ENCODE results near the gene LRMDA.

LRMDA gene

DNA sequence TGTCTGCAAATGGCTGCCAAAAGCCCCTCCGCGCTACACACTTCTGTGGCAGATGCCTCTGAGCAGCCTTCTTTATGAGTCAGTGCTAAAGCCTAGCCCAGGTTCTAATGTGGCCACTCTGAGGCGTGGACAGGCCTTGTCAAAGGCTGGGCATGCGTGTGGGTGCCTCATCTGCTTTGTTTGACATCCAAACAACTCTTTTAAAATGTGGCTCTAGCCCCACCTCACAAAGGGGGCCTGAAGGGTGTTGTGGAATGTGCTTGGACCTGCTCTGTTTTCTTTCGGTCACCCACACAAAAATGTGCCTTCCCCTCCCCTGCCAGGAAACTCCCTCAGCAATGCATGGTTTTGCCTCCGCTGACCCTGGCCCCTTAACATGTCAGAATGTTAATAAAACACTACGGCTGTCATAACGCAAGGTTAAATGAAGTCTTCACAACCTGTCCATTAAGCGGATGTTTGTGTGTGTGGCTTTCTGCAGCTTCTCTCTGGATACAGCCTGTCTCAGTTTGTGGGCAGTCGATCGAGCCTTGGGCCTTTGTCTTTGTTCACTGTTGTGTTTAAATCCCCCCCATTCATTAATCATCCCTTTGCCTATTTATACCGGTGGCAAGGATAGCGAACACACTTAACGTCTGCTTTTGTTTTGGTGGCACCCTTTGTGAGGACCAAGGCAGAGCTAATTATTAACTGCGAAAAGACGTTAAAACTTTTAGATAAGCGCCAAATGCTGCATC lies 718.9 kb downstream of the LRMDA start:
- Histone ChIP-seq H3K9ac (no peak overlapping the region), H3K27me3 (ENCODE audit: insufficient read depth, low read depth) (no peaks in the 10 kb centered on the region), H2AFZ (ENCODE audit: low read depth) (no peak overlapping the region), H3K36me3 (ENCODE audit: insufficient read depth) (no peaks in the 10 kb centered on the region), H3K4me3 (IDR thresholded peaks at IDR 0.05; ENCODE audit: insufficient read depth, low read depth, low read length) (no peak overlapping the region), H3K4me1 (ENCODE audit: low read depth, poor library complexity, severe bottlenecking) (no peaks in the 10 kb centered on the region), H3K27ac (no peak overlapping the region), H3K4me2 (no peak overlapping the region), H3K79me2 (ENCODE audit: insufficient read depth, low read depth) (no peaks in the 10 kb centered on the region), H4K20me1 (ENCODE audit: insufficient read depth) (no peaks in the 10 kb centered on the region)
- TF ChIP-seq, protein P1, sequence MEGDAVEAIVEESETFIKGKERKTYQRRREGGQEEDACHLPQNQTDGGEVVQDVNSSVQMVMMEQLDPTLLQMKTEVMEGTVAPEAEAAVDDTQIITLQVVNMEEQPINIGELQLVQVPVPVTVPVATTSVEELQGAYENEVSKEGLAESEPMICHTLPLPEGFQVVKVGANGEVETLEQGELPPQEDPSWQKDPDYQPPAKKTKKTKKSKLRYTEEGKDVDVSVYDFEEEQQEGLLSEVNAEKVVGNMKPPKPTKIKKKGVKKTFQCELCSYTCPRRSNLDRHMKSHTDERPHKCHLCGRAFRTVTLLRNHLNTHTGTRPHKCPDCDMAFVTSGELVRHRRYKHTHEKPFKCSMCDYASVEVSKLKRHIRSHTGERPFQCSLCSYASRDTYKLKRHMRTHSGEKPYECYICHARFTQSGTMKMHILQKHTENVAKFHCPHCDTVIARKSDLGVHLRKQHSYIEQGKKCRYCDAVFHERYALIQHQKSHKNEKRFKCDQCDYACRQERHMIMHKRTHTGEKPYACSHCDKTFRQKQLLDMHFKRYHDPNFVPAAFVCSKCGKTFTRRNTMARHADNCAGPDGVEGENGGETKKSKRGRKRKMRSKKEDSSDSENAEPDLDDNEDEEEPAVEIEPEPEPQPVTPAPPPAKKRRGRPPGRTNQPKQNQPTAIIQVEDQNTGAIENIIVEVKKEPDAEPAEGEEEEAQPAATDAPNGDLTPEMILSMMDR (conservative IDR thresholded peaks at IDR 0.05; ENCODE audit: low read depth, low read length), result no peak

DNA sequence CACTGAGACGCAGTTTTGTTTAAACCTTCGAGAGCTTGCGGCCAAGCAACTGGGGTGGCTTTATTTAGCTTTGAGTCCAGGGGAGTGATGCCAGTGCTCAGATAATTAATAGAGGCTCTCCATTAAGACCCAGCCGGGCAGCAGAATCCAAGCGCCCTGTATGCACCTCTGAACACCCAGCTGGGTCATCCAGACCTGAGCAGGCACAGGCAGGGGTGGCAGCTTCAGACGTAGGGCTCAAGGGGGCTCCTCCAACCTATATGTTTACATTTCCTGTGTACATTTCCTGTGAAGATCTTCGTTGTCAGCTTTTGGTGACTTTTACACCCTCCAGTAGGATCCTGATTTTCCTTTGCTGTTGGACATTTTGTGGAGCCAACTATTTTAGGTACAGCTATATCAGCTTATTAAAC lies 719.5 kb downstream of the LRMDA start:
- no peak overlapping the region for H3K4me2 ChIP-seq
- H2AFZ ChIP-seq (ENCODE audit: low read depth), result no peak overlapping the region
- H3K27me3 ChIP-seq (ENCODE audit: insufficient read depth, low read depth), result no peaks in the 10 kb centered on the region

DNA sequence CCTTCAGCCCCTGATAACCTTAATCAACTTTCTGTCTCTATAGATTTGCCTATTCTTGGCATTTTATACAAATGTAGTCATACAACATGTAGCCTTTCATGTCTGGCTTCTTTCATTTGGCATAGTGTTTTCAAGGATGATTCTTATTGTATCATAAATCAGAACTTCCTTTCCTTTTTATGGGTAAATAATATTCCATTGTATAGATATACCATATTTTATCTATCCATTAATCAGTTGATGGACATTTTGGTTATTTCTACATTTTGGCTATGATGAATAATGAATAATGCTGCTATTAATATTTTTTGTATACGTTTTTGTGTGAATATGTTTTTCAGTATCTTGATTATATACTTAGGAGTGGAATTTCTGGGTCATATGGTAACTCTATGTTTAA lies 720.8 kb downstream of the LRMDA start:
- H3K27ac ChIP-seq, result no peak overlapping the region
- H3K4me2 ChIP-seq, result no peak overlapping the region
- H3K4me1 ChIP-seq (ENCODE audit: low read depth, poor library complexity, severe bottlenecking), result no peaks in the 10 kb centered on the region
- TF ChIP-seq, protein P1 (conservative IDR thresholded peaks at IDR 0.05; ENCODE audit: low read depth, low read length), result no peak
- no peaks in the 10 kb centered on the region for H4K20me1 ChIP-seq (ENCODE audit: insufficient read depth)
- no peaks in the 10 kb centered on the region for H3K79me2 ChIP-seq (ENCODE audit: insufficient read depth, low read depth)
- H3K36me3 ChIP-seq (ENCODE audit: insufficient read depth), result no peaks in the 10 kb centered on the region
- H3K9ac ChIP-seq, result no peak overlapping the region
- H3K27me3 ChIP-seq (ENCODE audit: insufficient read depth, low read depth), result no peaks in the 10 kb centered on the region
- no peak overlapping the region for H3K4me3 ChIP-seq (IDR thresholded peaks at IDR 0.05; ENCODE audit: insufficient read depth, low read depth, low read length)
- H2AFZ ChIP-seq (ENCODE audit: low read depth), result no peak overlapping the region

More for the DNA sequence above, 719.5 kb downstream of the LRMDA start:
- TF ChIP-seq, protein P1 (conservative IDR thresholded peaks at IDR 0.05; ENCODE audit: low read depth, low read length), result no peak
- no peak overlapping the region for H3K9ac ChIP-seq
- no peaks in the 10 kb centered on the region for H4K20me1 ChIP-seq (ENCODE audit: insufficient read depth)
- no peaks in the 10 kb centered on the region for H3K36me3 ChIP-seq (ENCODE audit: insufficient read depth)
- no peaks in the 10 kb centered on the region for H3K79me2 ChIP-seq (ENCODE audit: insufficient read depth, low read depth)
- no peak overlapping the region for H3K4me3 ChIP-seq (IDR thresholded peaks at IDR 0.05; ENCODE audit: insufficient read depth, low read depth, low read length)
- H3K4me1 ChIP-seq (ENCODE audit: low read depth, poor library complexity, severe bottlenecking), result no peaks in the 10 kb centered on the region
- H3K27ac ChIP-seq, result no peak overlapping the region

DNA sequence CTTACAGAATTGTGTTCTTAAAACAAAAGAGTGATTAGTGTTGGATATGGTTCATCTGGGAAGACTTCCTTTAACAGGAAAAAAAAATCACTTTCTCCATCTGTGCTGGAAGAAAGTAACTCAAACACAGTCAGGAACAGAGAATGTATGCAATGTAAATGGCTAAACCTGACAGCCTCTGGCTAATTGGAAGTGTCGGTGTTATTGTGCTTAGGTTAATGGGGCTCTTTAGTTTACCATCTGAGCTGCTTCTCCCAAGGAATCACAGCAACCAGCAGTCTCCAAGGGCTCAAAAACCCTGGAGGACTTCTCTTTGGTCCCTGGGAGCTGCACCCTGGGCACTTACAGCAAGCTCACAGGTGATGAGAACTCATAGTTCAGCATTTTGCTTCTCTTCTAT lies 724.5 kb downstream of the LRMDA start:
- TF ChIP-seq, protein P1 (conservative IDR thresholded peaks at IDR 0.05; ENCODE audit: low read depth, low read length), result no peak

More for the DNA sequence above, 724.5 kb downstream of the LRMDA start:
- Histone ChIP-seq H3K79me2 (ENCODE audit: insufficient read depth, low read depth) (no peaks in the 10 kb centered on the region), H3K4me1 (ENCODE audit: low read depth, poor library complexity, severe bottlenecking) (no peaks in the 10 kb centered on the region), H3K36me3 (ENCODE audit: insufficient read depth) (no peaks in the 10 kb centered on the region), H4K20me1 (ENCODE audit: insufficient read depth) (no peaks in the 10 kb centered on the region), H3K4me2 (no peak overlapping the region), H3K9ac (no peak overlapping the region), H2AFZ (ENCODE audit: low read depth) (no peak overlapping the region), H3K27me3 (ENCODE audit: insufficient read depth, low read depth) (no peaks in the 10 kb centered on the region), H3K4me3 (IDR thresholded peaks at IDR 0.05; ENCODE audit: insufficient read depth, low read depth, low read length) (no peak overlapping the region), H3K27ac (no peak overlapping the region)
